HEK293T (cell line): ENCODE measurements around the gene SRGAP1.

Source experiments
- ARNT ChIP-seq: fragments of 450-650 bp; IDR thresholded peaks from 2 replicates; pipeline ENCODE4 v1.6.1; 2017; ENCODE audit warnings: mild to moderate bottlenecking
- ELF4 ChIP-seq: fragments of 450-650 bp; IDR thresholded peaks from 2 replicates; pipeline ENCODE4 v1.6.1; 2017; ENCODE audit warnings: antibody characterized with exemption
- FOXA1 ChIP-seq: fragments of 450-650 bp; IDR thresholded peaks from 2 replicates; pipeline ENCODE4 v1.6.1; 2016; ENCODE audit warnings: mild to moderate bottlenecking
- FOXK2 ChIP-seq: fragments of 450-650 bp; IDR thresholded peaks from 2 replicates; pipeline ENCODE4 v1.6.1; 2016; ENCODE audit warnings: mild to moderate bottlenecking
- HDGF ChIP-seq: fragments of 450-650 bp; IDR thresholded peaks from 2 replicates; pipeline ENCODE4 v1.6.1; 2017; ENCODE audit warnings: antibody characterized with exemption, borderline replicate concordance
- LEF1 ChIP-seq: fragments of 450-650 bp; IDR thresholded peaks from 2 replicates; pipeline ENCODE4 v1.6.1; 2017; ENCODE audit warnings: mild to moderate bottlenecking, borderline replicate concordance
- PKNOX1 ChIP-seq: fragments of 450-650 bp; IDR thresholded peaks from 2 replicates; pipeline ENCODE4 v1.6.1; 2016
- SP1 ChIP-seq: fragments of 450-650 bp; IDR thresholded peaks from 2 replicates; pipeline ENCODE4 v1.6.1; 2017
- TARDBP ChIP-seq: fragments of 450-650 bp; IDR thresholded peaks from 2 replicates; pipeline ENCODE4 v1.6.1; 2016

GRCh38 chr12:63863658-63864453, 19.4 kb downstream of the SRGAP1 start:
- TF ChIP-seq FOXK2 (no peak), HDGF (no peak), PKNOX1 (peak; percentile 68), TARDBP (no peak), SP1 (no peak), LEF1 (no peak), FOXA1 (no peak), ARNT (no peak), ELF4 (no peak)
